HG02588 (cell line): ENCODE measurements around the gene PRRT4.

Experiments used
- ATAC-seq: cut with Tn5 transposase; IDR thresholded peaks from one replicate; pipeline ENCODE4 v1.9.1; 2021; ENCODE audit warnings: mild to moderate bottlenecking, moderate library complexity; ENCODE audit not compliant: unreplicated experiment

The PRRT4 gene

GRCh38 chr7:128376077-128376476, 14.6 kb upstream of the PRRT4 start:
- no peak for ATAC-seq

- ATAC-seq = no peak
Measured at GRCh38 chr7:128374041-128374440, 12.6 kb upstream of the PRRT4 start.

DNA sequence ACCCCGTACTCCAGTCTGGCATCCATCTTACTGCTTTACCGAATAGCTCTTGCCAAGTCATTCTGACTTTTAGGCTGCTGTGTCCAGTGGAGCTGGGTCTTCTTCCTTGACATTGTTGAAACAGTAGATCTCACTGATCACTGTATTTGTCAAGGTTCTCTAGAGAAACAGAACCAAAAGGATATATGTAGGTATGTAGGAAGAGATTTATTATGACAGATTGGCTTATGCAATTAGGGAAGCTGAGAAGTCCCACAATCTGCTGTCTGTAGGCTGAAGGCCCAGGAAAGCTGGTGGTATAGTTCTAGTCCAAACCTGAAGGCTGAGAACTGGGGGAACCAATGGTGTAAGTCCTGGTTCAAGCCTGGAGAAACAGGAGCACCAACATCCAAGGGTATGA, 12.1 kb upstream of the PRRT4 start:
- ATAC-seq = no peak

- ATAC-seq = no peak
Measured at GRCh38 chr7:128370491-128370890, 9.0 kb upstream of the PRRT4 start.

DNA sequence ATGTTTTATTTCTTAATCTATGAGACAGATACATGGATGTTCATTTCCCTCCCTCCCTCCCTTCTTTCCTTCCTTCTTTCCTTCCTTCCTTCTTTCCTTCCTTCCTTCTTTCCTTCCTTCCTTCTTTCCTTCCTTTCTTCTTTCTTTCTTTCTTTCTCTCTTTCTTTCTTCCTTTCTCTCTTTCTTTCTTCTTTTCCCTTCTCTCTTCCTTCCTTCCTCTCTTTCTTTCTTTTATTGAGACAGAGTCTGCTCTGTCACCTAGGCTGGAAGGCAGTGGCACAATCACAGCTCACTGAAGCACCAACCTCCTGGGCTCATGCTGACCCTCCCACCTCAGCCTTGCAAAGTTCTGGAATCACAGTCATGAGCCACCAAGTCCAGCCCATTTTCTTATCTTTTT, 5.5 kb upstream of the PRRT4 start:
- no peak for ATAC-seq

DNA sequence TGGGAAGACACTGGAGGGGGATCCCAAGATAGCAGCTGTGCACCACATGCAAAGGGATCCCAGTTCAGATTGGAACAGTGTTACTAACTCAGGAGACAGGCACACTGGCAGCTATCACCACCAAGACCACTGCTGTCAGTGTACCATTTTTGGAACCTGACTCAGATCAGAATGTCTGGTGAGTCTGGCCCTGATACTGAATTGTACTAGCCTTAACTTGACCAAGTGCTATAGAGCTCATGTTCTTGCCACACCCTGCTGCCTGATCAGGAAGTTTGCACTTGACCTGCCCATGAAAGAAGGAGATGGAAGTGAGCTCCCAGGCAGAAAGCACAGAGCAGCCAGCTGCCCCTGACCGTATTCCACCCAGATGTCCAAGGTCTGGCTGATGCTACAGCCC, 4.8 kb upstream of the PRRT4 start:
- no peak for ATAC-seq

GRCh38 chr7:128365432-128365831, 3.9 kb upstream of the PRRT4 start:
- no peak for ATAC-seq

DNA sequence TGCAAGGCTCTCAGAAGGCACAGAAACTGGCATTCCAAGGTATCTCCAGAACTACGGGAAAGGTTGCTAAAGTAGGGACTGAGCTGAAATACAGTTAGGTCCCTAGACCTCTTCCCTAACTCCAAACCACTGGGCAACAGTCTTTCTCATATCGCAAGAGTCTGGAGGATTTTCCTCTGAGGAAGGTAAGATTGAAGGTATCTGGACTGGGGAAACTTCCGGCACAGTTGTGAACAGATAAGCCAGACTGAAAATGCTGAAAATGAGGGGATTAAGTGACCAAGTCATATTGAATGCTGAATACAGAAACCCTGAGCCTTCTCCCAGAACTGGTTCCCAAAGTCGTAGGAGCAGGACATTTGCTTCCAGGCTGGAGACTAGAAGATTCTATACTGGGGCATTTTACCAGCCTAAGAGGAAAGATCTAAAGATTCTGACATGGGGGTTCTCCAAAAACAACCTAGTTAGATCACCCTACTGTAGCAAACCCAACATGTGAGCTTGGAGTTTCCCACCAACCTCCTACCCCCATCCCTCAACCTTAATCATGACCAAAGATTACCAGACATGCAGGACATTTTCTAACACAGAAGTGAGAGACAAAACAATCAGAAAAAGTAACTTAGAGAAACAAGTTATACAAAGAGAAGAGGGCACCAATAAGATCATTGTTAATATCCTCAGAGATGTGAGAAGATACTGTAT, 2.8 kb upstream of the PRRT4 start:
- ATAC-seq = no peak

GRCh38 chr7:128363261-128363721, 1.8 kb upstream of the PRRT4 start:
- no peak for ATAC-seq

DNA sequence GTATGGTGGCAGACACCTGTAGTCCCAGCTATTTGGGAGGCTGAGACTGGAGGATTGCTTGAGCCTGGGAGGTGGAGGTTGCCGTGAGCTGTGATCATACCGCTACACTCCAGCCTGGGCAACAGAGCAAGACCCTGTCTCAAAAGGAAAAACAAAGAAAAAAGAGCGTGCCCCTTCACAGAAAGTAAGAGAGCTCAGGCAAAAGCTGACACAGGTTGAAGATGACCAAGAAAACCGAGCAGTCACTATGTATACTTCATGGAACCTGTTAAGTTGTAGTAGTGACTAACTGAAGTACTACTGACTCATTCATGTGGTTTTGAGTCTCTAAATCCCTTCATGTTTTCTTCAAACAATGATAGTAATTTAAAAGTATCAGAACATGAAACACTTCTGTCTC, 1.2 kb upstream of the PRRT4 start:
- ATAC-seq = no peak

GRCh38 chr7:128360359-128360678, 1.2 kb downstream of the PRRT4 start:
- no peak for ATAC-seq

- ATAC-seq = no peak
Measured at GRCh38 chr7:128359939-128360338, 1.6 kb downstream of the PRRT4 start.

DNA sequence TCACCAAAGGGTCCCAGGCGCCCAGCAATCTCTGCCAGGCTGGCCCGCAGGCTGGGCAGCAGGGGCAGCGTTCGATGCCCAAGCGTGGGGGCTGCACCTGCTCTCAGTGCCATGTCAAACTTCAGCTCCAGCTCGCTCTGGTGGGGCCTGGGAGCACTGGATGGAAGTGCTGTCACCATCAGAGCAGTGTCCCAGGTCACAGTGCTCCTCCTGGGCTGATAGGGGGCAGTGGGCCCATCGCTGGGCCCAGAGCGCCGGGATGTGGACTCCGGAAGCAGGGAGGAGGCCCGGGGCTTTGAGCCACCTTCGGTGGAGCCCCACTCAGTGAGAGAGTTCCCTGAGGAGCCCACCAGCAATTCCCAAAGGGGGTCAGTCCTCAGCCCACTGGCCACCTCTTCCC, 2.2 kb downstream of the PRRT4 start:
- ATAC-seq = no peak

GRCh38 chr7:128358233-128358632, 3.3 kb downstream of the PRRT4 start:
- no peak for ATAC-seq

DNA sequence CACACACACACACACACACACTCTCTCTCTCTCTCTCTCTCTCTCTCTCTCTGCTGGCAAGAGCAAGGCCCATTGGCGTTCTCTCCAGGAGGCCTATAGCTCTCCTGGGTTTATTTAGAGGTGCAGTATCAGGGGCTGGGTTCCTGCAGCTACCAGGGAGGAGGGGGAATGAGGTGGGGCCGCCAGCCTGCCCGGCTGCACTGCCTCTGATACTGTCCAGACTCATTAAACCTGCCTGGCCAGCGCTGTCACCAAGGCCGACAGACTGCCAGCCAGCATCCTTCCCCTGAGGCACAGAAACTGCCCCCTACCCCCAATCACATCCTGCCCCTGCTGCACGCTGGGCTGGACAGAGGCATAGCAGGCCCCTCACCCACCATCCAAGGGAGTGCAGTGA, 4.3 kb downstream of the PRRT4 start:
- no peak for ATAC-seq

GRCh38 chr7:128356546-128357216, 4.8 kb downstream of the PRRT4 start:
- no peak for ATAC-seq

GRCh38 chr7:128353610-128354009, 7.9 kb downstream of the PRRT4 start:
- no peak for ATAC-seq

- ATAC-seq = no peak
Measured at GRCh38 chr7:128353189-128353588, 8.3 kb downstream of the PRRT4 start.

DNA sequence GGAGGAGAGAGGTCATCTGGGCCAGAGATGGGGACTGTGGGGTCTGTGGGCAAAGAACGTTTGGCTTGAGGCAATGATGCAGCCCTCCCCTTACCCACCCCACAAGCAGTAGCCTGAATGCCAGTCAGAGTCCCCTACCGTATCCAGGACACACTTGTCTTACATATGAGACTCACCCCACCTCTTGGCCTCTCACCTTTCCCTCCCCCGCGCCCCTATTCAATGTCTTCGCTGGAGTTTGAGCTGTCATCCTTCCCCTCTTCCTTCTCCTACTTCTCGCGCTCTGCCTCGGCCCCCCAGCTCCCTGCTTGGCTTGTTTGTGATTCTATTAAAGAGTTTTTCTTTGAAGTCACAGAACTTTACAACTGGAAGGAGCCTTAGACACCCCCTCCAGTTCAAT, 8.9 kb downstream of the PRRT4 start:
- ATAC-seq = no peak

DNA sequence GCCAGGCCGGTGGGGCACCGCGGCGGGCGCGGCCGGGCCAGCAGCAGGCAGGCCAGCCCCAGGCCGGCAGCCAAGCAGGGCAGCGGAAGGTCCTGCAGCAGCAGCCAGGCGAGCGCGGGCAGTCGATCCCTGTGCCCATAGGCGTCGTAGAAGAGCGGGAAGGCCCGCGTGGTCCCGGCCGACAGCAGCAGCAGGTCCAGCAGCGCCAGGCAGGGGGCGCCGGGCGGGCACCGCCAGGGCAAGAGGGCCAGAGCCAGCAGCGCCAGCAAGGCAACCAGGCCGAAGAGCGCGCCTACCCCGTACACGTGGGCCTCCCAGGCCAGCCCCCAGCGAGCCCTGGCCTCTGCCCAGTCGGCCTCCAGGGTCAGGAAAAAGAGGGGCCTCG, 9.3 kb downstream of the PRRT4 start:
- ATAC-seq = no peak

DNA sequence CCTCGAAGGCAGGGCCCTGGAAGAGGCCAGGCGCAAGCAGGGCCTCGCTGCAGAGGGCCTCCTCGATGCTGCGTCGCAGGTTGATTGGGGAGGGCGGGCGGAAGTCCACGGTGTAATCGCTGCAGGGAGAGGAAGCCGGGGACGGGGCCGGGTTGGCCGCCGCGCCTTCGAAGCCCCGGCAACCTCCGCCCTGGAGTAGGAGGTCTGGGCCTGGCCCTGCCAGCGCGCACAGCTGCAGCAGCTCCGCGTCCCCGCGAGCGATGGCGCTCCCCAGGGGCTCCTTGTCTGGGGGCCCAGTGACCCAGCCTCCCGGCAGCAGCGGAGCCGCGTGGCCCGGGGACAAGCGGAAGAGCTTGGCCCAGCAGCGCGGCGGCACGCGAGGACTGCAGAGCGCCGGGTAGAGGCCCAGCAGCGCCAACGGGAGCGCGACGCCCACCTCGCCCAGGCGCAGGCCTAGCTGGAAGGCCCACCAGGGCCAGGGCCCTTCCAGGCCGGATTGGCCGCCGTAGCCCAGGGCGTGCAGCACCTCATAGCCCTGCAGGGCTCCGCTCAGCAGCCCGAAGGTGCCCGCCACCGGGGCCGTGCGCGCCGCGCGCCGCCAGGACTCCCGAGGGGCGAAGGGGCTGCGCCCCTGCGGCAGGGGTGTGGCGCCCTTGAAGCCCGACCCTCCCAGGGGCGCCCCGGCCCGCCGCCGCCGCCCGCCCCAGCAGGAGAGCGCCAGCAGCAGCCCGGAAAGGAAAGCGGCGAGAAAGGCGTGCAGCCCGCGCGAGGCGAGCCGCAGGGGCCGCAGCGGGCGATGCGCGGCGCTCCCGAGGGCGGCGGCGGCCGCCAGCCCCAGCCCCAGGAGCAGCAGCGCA, 10.0 kb downstream of the PRRT4 start:
- ATAC-seq = no peak

GRCh38 chr7:128350708-128351295, 10.7 kb downstream of the PRRT4 start:
- ATAC-seq = no peak
